NCI-H748 (cell line): ENCODE measurements around the gene CTXND1.

Experiments used
- DNase-seq: peaks from one replicate; lab custom pipeline; 2025; ENCODE audit not compliant: unreplicated experiment; lab: John Stamatoyannopoulos, UW

CTXND1 gene

DNA sequence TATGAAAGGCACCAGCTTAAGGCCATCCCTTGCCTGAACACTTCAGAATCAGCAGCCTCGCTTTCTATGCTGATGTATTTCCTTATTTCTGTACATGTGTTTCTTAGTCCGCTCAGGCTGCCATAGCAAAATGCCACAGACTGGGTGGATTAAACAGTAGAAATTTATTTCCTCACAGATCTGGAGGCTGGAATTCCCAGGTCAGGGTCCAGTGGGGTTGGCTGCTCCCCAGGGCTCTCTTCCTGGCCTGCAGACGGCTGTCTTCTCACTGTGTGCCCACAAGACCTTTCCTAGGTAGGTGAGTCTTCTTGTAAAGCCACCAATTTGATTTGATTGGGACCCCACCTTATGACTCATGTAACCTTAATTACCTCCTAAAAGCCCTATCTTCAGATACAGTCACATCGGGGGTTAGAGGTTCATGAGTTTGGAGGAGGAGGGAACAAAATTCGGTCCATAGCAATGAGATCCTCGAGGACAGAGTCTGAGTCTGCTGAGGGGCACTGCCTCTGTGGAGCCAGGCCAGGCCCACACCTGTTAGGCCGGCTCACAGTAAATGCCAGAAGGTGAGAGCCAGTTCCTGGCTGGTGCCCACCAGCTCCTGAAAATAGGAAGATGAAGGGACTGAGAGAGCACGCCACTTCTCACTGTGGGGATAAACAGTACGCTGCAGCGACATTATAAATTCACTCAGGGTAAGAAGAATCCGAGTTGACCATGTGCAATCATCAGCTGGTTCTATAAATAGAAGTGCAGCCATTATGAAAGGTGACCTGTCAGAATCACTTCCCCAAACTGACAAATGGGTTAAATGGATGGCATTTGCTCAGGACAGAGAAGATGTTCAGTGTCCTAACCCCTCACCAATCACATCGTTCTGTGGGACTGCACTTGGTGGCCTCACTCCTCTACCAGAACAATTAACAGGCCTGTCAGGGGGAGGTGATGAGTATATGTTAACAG lies 41.1 kb downstream of the CTXND1 start:
- DNase-seq = no peak

- no peak for DNase-seq
These were observed 43.0 kb downstream of the CTXND1 start for GRCh38 chr15:80208758-80209734.

DNA sequence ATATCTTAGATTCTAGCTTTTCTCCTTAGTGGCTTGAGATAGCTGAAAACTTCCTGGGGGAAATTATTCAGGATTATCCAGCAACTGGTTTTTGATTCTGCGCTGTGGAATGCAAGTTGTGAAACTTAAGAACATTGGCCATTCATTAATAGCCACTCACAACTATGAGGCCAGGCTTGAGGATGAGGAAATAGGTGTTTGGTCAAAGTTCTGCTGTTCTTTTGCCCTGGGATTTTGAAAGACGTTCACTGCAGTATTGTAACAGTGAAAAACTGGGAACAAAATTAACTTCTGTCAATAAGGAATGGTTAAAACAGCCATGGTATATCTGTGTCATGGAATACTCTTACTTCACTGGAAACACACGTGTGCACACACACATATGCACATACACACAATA lies 44.1 kb downstream of the CTXND1 start:
- DNase-seq = no peak

DNA sequence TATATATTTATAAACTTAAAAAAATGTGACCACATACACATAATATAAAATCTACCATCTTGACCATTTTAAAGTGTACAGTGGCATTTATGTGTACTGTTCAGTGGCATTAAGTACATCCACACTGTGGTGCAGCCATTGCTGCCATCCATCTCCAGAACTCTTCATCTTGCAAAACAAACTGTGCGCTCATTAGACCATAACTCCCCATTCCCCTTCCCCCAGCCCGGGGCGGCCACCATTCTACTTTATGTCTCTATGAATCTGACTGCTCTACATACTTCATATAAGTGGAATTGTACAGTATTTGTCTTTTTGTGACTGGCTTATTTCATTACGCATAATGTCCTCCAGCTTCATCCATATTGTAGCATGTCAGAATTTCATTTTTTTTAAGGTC lies 47.8 kb downstream of the CTXND1 start:
- no peak for DNase-seq

DNA sequence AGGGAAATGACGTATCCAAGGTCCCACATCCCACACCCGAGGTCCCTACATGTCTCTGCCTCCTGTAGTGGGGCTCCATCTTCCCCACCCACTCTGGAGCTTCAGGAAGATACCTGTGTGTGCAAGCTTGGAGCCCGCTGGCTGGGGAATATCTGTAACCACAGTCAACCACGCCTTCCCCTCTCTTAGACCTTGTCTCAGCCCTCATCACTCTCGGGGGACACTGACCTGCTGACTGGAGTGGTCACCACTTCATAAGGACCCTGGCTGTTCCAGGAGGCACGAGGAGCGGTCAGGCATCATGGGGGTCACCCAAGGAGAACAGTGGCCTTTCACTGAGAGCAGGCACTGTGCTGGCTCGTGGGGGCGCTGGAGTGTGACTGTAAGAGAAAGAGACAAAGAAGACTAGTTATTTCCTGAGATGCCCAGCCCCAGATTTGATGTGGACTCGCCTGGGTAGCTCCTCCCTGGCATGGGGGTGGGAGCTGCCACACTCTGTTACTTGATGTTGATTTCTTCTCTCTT lies 48.6 kb downstream of the CTXND1 start:
- DNase-seq = no peak

GRCh38 chr15:80202641-80203360 lies 49.2 kb downstream of the CTXND1 start:
- no peak for DNase-seq

DNA sequence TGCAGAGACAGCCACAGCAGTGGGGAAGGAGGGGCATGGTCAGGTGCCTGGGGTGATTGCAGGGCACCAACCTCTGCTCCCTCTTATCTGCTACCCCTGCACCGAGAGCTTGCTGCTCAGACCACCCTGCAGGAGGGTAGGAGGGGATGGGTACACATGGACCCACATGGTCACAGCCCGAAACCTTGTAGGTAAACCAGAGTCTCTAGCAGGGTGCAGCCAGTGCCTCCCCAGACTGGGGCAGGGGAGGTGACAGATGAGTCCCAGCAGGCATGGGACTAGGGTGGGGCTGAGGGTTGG lies 50.0 kb downstream of the CTXND1 start:
- DNase-seq = no peak

DNA sequence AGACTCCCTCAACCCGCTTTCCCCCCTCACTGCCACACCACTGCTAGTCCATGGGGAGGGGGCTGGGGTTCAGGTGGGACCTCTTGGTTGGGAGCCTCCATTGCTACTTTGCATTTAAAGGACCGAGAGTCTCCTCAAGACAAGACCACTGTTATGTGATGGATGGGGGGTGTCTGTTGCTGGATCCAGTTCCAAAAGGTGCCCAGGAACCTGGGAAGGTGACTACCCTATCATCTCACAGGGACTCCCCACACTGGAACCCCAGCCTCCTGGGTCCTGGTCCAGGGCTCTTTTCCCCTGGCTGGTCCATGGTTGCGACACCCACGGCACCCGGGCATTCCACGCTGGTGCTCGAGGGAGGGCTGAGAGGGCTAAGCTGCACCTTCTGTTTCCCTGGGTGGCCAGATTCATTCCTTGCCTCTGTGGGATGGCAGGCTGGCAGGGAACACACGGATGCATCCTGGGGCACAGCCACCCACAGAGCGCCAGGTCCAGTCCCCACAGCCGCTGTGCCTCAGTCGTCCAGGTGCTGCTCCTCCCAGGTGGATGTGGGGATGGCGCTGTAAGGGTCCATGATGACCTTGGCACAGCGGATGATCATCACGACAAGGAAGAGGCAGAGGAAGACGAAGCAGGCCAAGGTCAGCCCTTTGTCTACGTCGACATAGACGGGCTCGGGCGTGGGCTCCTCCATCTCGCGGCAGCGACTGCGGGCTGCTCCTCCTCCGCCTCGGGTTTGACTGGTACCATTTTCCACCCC lies 50.6 kb downstream of the CTXND1 start:
- DNase-seq = no peak

GRCh38 chr15:80199869-80200268 lies 52.1 kb downstream of the CTXND1 start:
- no peak for DNase-seq

GRCh38 chr15:80199366-80199765 lies 52.6 kb downstream of the CTXND1 start:
- DNase-seq = no peak

DNA sequence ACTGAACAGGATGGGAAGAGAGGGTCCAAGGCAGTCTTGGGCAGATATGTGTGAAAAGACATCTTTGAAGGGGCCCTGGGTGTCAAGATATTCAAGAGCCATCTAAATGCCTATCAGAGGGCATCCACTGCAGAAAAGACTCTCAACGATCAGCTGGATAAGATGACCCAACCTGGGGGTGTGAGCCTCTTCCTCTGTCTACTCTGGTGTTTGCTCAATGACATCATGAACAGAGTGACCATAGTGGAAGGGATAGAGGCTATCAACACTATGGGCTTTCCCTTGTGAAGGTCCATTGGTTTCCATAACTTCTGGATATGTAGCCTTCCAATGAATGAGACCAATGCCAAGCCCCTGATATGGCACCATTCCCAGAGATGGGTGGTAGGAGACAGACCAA lies 57.1 kb downstream of the CTXND1 start:
- DNase-seq = no peak

DNA sequence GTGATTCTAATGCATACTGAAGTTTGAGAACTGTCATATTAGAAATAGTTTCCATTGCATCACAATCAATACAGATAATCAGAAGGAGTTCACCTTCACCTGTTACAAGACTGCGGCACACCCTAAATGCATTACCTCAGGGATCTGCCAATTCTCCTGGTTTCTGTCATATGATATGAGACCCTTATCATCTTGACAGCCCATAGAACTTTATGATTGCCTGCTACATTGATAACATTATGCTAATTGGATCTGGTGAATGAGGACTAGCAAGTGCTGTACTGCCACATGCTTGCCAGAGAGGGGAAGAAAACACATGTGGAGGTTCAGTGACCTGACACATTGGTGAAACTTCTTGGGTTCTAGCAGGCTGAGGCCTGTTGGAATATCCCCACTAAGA lies 57.8 kb downstream of the CTXND1 start:
- DNase-seq = no peak

- no peak for DNase-seq
These were observed 60.0 kb downstream of the CTXND1 start for GRCh38 chr15:80191897-80192595.

GRCh38 chr15:80191198-80191597 lies 60.8 kb downstream of the CTXND1 start:
- DNase-seq = no peak

DNA sequence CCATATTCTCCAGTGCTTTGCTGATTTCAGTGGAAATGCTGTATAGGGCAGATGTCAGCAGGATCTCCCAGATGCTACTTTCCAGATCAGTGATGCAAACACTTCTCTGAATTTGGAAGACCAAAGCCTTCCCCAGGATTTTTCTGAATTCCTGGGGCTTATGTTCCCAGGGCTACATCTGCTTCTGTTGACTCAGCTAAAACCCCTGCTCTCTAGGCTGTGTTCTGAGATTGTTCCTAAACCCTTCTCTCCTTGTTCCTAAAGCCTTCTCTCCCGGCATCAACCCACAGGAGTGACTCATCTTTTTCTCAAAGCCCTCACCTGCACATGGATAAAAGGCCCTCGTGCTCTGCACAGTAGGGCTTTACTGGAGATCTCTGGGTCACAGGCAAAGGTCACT lies 63.8 kb downstream of the CTXND1 start:
- no peak for DNase-seq

DNA sequence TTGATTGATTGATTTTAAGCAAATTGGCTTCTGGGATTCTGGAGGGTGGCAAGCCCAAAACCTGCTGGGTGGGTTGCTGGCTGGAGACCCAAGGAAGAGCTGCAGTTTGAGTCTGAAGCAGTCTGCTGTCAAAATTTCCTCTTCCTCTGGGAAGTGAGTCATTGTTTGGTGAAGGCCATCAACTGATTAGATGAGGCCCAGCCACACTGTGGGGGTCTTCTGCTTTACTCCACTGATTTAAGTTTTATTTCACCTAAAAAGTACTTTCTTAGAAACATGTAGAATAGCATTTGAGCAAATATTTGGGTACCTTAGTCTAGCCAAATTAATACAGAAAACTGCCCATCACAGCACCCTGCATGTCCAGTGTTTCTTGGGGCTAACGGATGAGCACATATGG lies 65.4 kb downstream of the CTXND1 start:
- DNase-seq = no peak

DNA sequence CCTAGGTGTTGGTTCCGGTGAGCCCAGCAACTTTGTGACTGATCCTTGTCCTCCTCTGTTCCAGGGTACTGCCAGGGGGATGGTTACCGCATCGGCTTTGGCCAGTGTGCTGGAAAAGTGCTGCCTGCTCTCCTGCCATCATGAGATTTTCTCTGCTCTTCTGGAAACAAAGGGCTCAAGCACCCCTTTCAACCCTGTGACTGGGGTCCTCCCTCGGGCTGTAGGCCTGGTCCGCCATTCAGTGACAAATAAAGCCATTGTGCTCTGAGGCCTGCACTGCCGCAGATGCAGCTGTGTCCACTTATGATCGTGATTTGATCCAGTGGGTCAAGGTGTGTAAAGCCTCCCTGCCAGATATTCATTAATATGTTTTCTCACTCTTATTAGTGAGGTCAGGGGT lies 65.9 kb downstream of the CTXND1 start:
- DNase-seq = no peak

GRCh38 chr15:80185152-80185551 lies 66.9 kb downstream of the CTXND1 start:
- DNase-seq = no peak

DNA sequence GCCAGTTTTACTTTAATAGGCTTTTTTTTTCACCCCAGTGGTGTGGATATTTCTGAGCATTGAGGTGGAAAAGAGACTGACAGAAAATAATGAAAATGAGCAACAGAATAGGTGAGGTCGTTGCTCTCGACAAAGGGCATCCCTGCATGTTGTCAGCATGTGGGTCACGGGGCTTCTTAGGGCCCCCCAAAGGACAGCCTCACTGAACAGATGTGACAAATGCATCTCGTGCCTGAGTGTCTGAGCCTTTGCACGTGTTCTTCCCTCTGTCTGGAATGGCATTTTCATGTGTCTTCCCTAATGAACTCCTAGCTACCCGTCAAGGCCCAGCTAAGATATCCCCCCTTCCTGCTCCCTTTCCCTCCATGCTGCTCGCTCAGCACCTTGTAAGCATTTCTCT lies 67.5 kb downstream of the CTXND1 start:
- no peak for DNase-seq

- DNase-seq = no peak
These were observed 68.1 kb downstream of the CTXND1 start for GRCh38 chr15:80183886-80184285.
